GM23248 (cell line): ENCODE measurements around the gene NUP160. TPM values are rescaled to one million over a fixed set of nuclear protein-coding genes. Genes with fewer than 3 reads are reported as not detected.
"Not testable (repeated sequence)": the region's sequence is repeated elsewhere in the genome, so short reads cannot be mapped to it uniquely, and the experiment has no call there.

Source experiments
- DNase-seq: peaks from one replicate; pipeline ENCODE4 v3.0.0-alpha.2; 2015
- H2AFZ ChIP-seq: fragments of 200-600 bp; sonication (generic); 2 replicates; pipeline ENCODE4 v1.6.1; 2016; ENCODE audit warnings: antibody characterized with exemption
- H3F3A ChIP-seq: fragments of 200-600 bp; sonication (generic); 2 replicates; pipeline ENCODE4 v1.6.1; 2016; ENCODE audit warnings: mild to moderate bottlenecking, antibody characterized with exemption, mixed run types; ENCODE audit not compliant: insufficient read depth
- H3K27ac ChIP-seq: fragments of 200-600 bp; sonication (generic); 2 replicates; pipeline ENCODE4 v1.5.1; 2016; ENCODE audit warnings: mild to moderate bottlenecking
- H3K27me3 ChIP-seq: fragments of 200-600 bp; sonication (generic); replicated peaks from 2 replicates; pipeline ENCODE4 v1.6.1; 2016; ENCODE audit warnings: mild to moderate bottlenecking; ENCODE audit not compliant: insufficient read depth
- H3K36me3 ChIP-seq: fragments of 200-600 bp; sonication (generic); 2 replicates; pipeline ENCODE4 v1.6.1; 2016; ENCODE audit warnings: low read depth, mild to moderate bottlenecking
- H3K4me1 ChIP-seq: fragments of 200-600 bp; sonication (generic); 2 replicates; pipeline ENCODE4 v1.6.1; 2016; ENCODE audit warnings: mild to moderate bottlenecking; ENCODE audit not compliant: insufficient read depth
- H3K4me2 ChIP-seq: fragments of 200-600 bp; sonication (generic); one replicate; pipeline ENCODE4 v1.6.1; 2016; ENCODE audit warnings: mild to moderate bottlenecking; ENCODE audit not compliant: unreplicated experiment
- H3K4me3 ChIP-seq: fragments of 200-600 bp; sonication (generic); 2 replicates; pipeline ENCODE4 v1.5.1; 2016; ENCODE audit warnings: mild to moderate bottlenecking
- H3K79me2 ChIP-seq: fragments of 200-600 bp; sonication (generic); 2 replicates; pipeline ENCODE4 v1.6.1; 2016; ENCODE audit warnings: mild to moderate bottlenecking; ENCODE audit not compliant: insufficient read depth
- H3K9ac ChIP-seq: fragments of 200-600 bp; sonication (generic); 2 replicates; pipeline ENCODE4 v1.6.1; 2016; ENCODE audit warnings: mild to moderate bottlenecking
- H3K9me2 ChIP-seq: fragments of 200-600 bp; sonication (generic); 2 replicates; pipeline ENCODE4 v1.6.1; 2016; ENCODE audit warnings: mixed run types, mild to moderate bottlenecking, moderate library complexity; ENCODE audit not compliant: insufficient read depth
- H3K9me3 ChIP-seq: fragments of 200-600 bp; sonication (generic); one replicate; pipeline ENCODE4 v1.6.1; 2017; ENCODE audit warnings: low read depth
- H4K20me1 ChIP-seq: fragments of 200-600 bp; sonication (generic); 2 replicates; pipeline ENCODE4 v1.6.0; 2016; ENCODE audit not compliant: insufficient read depth
- EZH2 ChIP-seq: fragments of 200-600 bp; sonication (generic); IDR thresholded peaks from 2 replicates; pipeline ENCODE4 v1.6.1; 2018; ENCODE audit warnings: antibody characterized with exemption, mild to moderate bottlenecking; ENCODE audit not compliant: insufficient read depth, poor library complexity, severe bottlenecking
- EZH2phosphoT487 ChIP-seq: fragments of 200-600 bp; sonication (generic); IDR thresholded peaks from 2 replicates; pipeline ENCODE4 v1.6.1; 2018; ENCODE audit warnings: antibody characterized with exemption, moderate library complexity, mild to moderate bottlenecking, low read depth; ENCODE audit not compliant: insufficient read depth
- WGBS, 2 experiments: methylation state at CpG; one replicate each; pipeline ENCODE4 v1.1.6; 2015 to 2017; ENCODE audit warnings: low lambda C conversion rate in 2 of 2, low coverage in 1 of 2; ENCODE audit errors: missing lambda C conversion rate in 2 of 2; 5-methylcytosine and 5-hydroxymethylcytosine counted together
- in situ Hi-C: fragments of 300-500 bp; cut with MboI; formaldehyde crosslinking; loops from 2 replicates; pipeline ENCODE4 v1.15.0; 2020
- polyA plus RNA-seq: library from polyadenylated mRNA; unstranded; fragments of >200 nt; fragmentation: Nextera tagmentation; extraction: Ambion mirVana; gene quantifications from 2 replicates; pipeline ENCODE4 v1.2.1, GENCODE V29; 2016
- total RNA-seq: library from RNA; depleted of rRNA; stranded (reverse); fragments of >200 nt; shearing (Covaris generic); gene quantifications from 2 replicates; pipeline ENCODE4 v1.2.3, GENCODE V29; 2014

Gene NUP160
- total and polyA plus RNA-seq, 2 experiments from 2014 or later, result 19.5 to 21.0 TPM

GRCh38 chr11:47773882-47774281 is 74.3 kb downstream of the NUP160 start:
- Histone ChIP-seq H3K27me3 (no peaks in the 10 kb centered on the region), H3K27ac (no peak overlapping the region), H3F3A (no peaks in the 10 kb centered on the region), H3K9me2 (no peaks in the 10 kb centered on the region), H4K20me1 (no peaks in the 10 kb centered on the region), H2AFZ (no peak overlapping the region), H3K9me3 (no peaks in the 10 kb centered on the region), H3K4me3 (no peak overlapping the region), H3K9ac (no peak overlapping the region), H3K4me1 (no peaks in the 10 kb centered on the region), H3K4me2 (no peak overlapping the region), H3K36me3 (peaks cover 13% of the 10 kb centered on the region), H3K79me2 (no peaks in the 10 kb centered on the region)
- in situ Hi-C loops, result no loop called here
- TF ChIP-seq EZH2phosphoT487 (no peak), EZH2 (no peak)
- DNase-seq, result no peak
- 83 to 93% methylated on average over 3 of the region's 3 CpGs for WGBS, 2 experiments

- in situ Hi-C loops, H3K9me2 ChIP-seq, H2AFZ ChIP-seq, H3K27ac ChIP-seq, H3K27me3 ChIP-seq, H3K9me3 ChIP-seq, H4K20me1 ChIP-seq, H3K4me3 ChIP-seq, H3K36me3 ChIP-seq, DNase-seq, H3K4me2 ChIP-seq, H3K9ac ChIP-seq: not testable (repeated sequence)
- peaks cover 25% of the 10 kb centered on the region for H3K79me2 ChIP-seq
- H3F3A ChIP-seq, result peaks cover 13% of the 10 kb centered on the region
- peaks cover 17% of the 10 kb centered on the region for H3K4me1 ChIP-seq
- 89 to 90% methylated on average over 14 of the region's 14 CpGs for WGBS, 2 experiments
Observed at GRCh38 chr11:47769556-47769955, 78.6 kb downstream of the NUP160 start.

DNA sequence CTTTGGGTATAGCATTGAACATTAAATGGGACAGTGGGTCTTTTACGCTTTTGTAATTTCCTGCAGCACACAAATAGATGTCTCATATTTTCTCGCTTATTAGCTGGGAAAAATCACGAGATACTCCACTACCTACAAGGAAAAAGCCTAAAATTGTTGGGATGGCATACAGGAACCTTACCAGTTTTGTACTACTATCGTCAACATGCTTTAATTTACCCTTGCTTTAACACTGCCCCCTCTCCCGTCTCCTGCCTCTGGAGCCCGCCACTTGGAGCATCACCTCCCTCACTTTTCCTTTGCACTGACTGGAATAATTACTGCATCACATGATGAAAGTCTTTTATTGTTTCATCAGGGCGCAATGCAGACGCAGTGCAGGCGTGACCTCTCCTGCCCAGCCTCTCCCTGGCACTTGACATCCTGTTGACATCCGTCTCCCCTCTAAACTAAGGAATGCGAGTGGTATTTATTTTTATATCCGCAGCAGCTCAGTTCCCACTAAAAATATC is 80.0 kb downstream of the NUP160 start:
- Histone ChIP-seq H3K27me3 (no peaks in the 10 kb centered on the region), H3K4me3 (peak overlapping the region; percentile 84), H3K9me2 (no peaks in the 10 kb centered on the region), H3F3A (peaks cover 13% of the 10 kb centered on the region), H3K4me1 (peaks cover 17% of the 10 kb centered on the region), H4K20me1 (peaks cover 7% of the 10 kb centered on the region), H3K79me2 (peaks cover 39% of the 10 kb centered on the region), H3K9me3 (no peaks in the 10 kb centered on the region), H3K27ac (peak overlapping the region; percentile 100), H3K36me3 (peaks cover 13% of the 10 kb centered on the region), H3K9ac (peak overlapping the region; percentile 99), H3K4me2 (peak overlapping the region; percentile 93), H2AFZ (peak overlapping the region; percentile 73)
- in situ Hi-C loops, result no loop called here
- TF ChIP-seq EZH2 (no peak), EZH2phosphoT487 (no peak)
- 3 to 5% methylated on average over 12 of the region's 12 CpGs for WGBS, 2 experiments
- peak; percentile 83 for DNase-seq

GRCh38 chr11:47766509-47767227 is 81.5 kb downstream of the NUP160 start:
- DNase-seq, result peak; percentile 85
- H3K36me3 ChIP-seq, result peaks cover 25% of the 10 kb centered on the region
- peak overlapping the region; percentile 94 for H3K4me3 ChIP-seq
- peaks cover 53% of the 10 kb centered on the region for H3K79me2 ChIP-seq
- H3K9me2 ChIP-seq, result no peaks in the 10 kb centered on the region
- peaks cover 7% of the 10 kb centered on the region for H4K20me1 ChIP-seq
- H3K4me1 ChIP-seq, result peaks cover 17% of the 10 kb centered on the region
- no peaks in the 10 kb centered on the region for H3K9me3 ChIP-seq
- in situ Hi-C loops, result no loop called here
- peak overlapping the region; percentile 21; the same call in 1 of the 2 replicates for H2AFZ ChIP-seq
- 1% methylated on average over 43 to 61 of the region's 65 CpGs for WGBS, 2 experiments
- TF ChIP-seq EZH2phosphoT487 (no peak), EZH2 (no peak)
- H3F3A ChIP-seq, result peaks cover 13% of the 10 kb centered on the region
- H3K27ac ChIP-seq, result peak overlapping the region; percentile 93
- H3K27me3 ChIP-seq, result no peaks in the 10 kb centered on the region
- H3K9ac ChIP-seq, result peak overlapping the region; percentile 98
- H3K4me2 ChIP-seq, result peak overlapping the region; percentile 94
